A549 treated with GW870086 at 1 μM for 4 hours (cell line): Measurements from ENCODE around the gene MROH8. TPM values are rescaled to one million over a fixed set of nuclear protein-coding genes. Genes with fewer than 3 reads are reported as not detected.

Experiments used
- total RNA-seq: library from RNA; stranded (reverse); fragments of 200-300 nt; extraction: Qiagen RNA extraction; gene quantifications from 5 replicates; pipeline ENCODE4 v1.2.3, GENCODE V29; 2022; ENCODE audit warnings: low read depth

MROH8 gene
- 0.45 to 1.7 TPM (median 1.0 TPM) in 5 replicates for total RNA-seq

GRCh38 chr20:37178839-37179682 lies at the start of gene MROH8, which contains the start of gene RPN2:
Gene MROH8, minus strand, starts transcription at chr20:37179548.
Gene RPN2, plus strand, starts transcription at chr20:37179330. Its CDS starts 27 bp downstream, at chr20:37179357.

DNA sequence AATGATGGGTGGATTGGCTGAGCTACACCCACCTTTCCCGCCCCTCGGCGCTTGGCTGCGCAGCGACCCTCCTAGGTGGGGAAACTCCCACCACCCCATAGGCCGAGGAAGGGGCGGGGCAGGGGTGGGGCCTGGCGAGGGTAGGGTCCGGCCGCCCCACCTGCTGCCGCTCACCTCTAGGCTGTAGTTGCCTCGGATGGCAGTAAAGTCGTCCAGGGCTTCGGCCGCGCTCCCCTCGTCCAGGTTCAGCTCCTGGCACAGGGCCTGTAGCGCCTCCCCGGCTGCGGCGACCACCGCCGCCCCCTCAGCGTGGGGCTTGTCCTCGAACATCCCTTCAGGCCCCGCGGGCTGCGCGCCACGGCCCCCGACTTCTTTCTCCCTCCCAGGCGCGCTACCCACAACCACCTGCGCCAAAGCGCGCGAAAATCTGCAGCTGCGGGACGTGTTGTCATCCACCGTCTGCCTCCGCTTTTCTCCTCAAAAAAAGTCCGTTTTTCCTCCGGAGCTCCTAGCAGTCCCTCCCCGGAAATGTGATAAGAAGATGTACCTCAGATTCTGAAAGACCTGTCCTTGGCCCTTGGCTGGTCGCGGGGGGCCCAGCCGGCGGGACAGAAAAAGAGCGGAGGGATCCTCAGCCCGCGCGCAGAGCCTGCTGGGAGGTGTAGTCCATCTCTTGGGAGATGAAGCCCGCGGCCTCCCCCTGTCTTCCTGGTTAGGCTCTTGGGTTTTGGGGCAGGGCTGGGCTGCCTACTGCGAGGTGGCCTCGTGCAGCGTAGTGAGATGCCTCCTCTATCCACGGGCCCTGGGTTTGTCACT lies 83.5 kb downstream of the MROH8 start, which contains the start of gene RBL1:
Gene RBL1, minus strand, starts transcription at position 399 of the 816 bp plus-strand sequence. Its CDS starts 69 bp downstream, at position 330.

Other genes with a start within 250 kb of the MROH8 start
- gene SAMHD1, start 227.8 kb downstream of the MROH8 start, total RNA-seq: 7.0 to 9.4 TPM (median 7.5 TPM) in 5 replicates
- gene RBL1, start 83.6 kb downstream of the MROH8 start, total RNA-seq: 8.2 to 11.0 TPM (median 9.4 TPM) in 5 replicates
- gene RPN2, start 218 bp downstream of the MROH8 start, total RNA-seq: 254 to 268 TPM (median 260 TPM) in 5 replicates
- gene GHRH, start 82.3 kb upstream of the MROH8 start, total RNA-seq: not detected in 5 replicates
- gene MANBAL, start 110.1 kb upstream of the MROH8 start, total RNA-seq: 81.2 to 101 TPM (median 92.6 TPM) in 5 replicates
- 134 to 164 TPM (median 152 TPM) in 5 replicates for gene SRC, start 166.6 kb upstream of the MROH8 start, total RNA-seq